ENCODE data around the gene ADGRL2. TPM values are rescaled to one million over a fixed set of nuclear protein-coding genes. Genes with fewer than 3 reads are reported as not detected.

ADGRL2 gene
- total and polyA plus RNA-seq, 9 of the 15 experiments (the other 6 are each of a cell fraction or from before 2014, with no cell fraction given): 0.03 to 0.15 (median 0.13) TPM; not detected in 6

DNA sequence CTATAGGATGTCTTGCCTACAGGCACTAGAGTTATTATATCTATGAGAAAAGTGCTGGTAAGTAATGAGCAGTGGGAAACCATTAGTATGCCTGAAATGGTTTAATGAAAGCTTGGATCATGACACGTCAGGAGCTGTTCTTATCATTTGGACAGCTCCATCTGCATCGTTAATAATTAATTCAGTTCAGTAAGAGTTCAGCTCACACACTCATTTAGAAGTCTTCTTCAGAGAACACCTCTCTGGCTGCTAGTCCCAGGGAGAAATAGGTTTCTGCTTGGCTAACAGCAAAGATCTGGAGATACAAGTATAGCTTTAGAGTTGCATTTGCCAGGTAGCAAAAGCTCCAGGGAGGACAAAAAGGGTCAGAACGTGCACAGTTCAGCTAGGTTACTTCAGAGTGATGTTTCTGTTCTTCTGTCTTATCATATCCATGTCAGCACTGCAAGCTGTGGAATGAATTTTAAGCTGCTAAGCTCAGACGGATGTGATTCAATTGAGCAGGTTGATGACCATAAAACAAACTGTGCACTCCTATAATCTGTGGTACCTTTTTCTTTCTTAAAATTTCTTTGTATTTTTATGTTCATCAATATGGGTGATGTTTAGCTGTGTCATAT is 173.6 kb downstream of the ADGRL2 start:
- TF ChIP-seq MEF2A (IDR thresholded peaks at IDR 0.05; ENCODE audit: control insufficient read depth, low read depth, low read length): no peak
- no peak for TF ChIP-seq MCM2 (IDR thresholded peaks at IDR 0.05; ENCODE audit: low read depth)
- no peak for TF ChIP-seq CBFA2T3 (IDR thresholded peaks at IDR 0.05)
- TF ChIP-seq, protein P1, sequence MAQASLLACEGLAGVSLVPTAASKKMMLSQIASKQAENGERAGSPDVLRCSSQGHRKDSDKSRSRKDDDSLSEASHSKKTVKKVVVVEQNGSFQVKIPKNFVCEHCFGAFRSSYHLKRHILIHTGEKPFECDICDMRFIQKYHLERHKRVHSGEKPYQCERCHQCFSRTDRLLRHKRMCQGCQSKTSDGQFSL (CRISPR knock-in tag; IDR thresholded peaks at IDR 0.05): no peak
- TF ChIP-seq, protein P1 (tag; IDR thresholded peaks at IDR 0.05): no peak
- no peak for TF ChIP-seq SREBF2 (CRISPR knock-in tag; IDR thresholded peaks at IDR 0.05)
- no peak overlapping the region for H3K4me2 ChIP-seq (ENCODE audit: insufficient read depth, low read length)
- no peaks in the 10 kb centered on the region for H3K36me3 ChIP-seq (ENCODE audit: control insufficient read depth, insufficient read depth, low read length)
- no TSS peak for BruUV-seq (replicated peaks)
- POLR2A ChIA-PET: no interaction called here
- no peak overlapping the region for H2AFZ ChIP-seq (ENCODE audit: low read depth, low read length)
- H3K4me1 ChIP-seq (replicated peaks in 1 of 2; ENCODE audit: control insufficient read depth in 2 of 2, insufficient read depth in 2 of 2, low read length in 2 of 2): no peaks in the 10 kb centered on the region
- CTCF ChIA-PET (ENCODE audit: low intra/inter-chr PET ratio): no interaction called here
- no peaks in the 10 kb centered on the region for H4K20me1 ChIP-seq (replicated peaks; ENCODE audit: control insufficient read depth, insufficient read depth, low read length)
- FAIRE-seq: no peak
- no peak overlapping the region for H3K27ac ChIP-seq (ENCODE audit: extremely low read depth, low read depth, low read length)
- no peaks in the 10 kb centered on the region for H3K79me2 ChIP-seq (ENCODE audit: control insufficient read depth, insufficient read depth, low read length)
- H3K9ac ChIP-seq (ENCODE audit: insufficient read depth in 1 of 2, low read depth in 2 of 2, low read length in 2 of 2): no peak overlapping the region
- no peaks in the 10 kb centered on the region for H3K9me1 ChIP-seq (ENCODE audit: control insufficient read depth, insufficient read depth, low read length)
- no peaks in the 10 kb centered on the region for H3K27me3 ChIP-seq (ENCODE audit: control insufficient read depth in 2 of 2, insufficient read depth in 2 of 2, low read length in 2 of 2)
- H3K4me3 ChIP-seq: no peak overlapping the region
- in situ Hi-C loops (cut with MboI) (no loop called here), intact Hi-C loops (cut with micrococcal nuclease) (no loop called here)
- DNase-seq (ENCODE audit: extremely low read depth in 1 of 4, low spot score in 3 of 4): no peak
- no peaks in the 10 kb centered on the region for H3K9me3 ChIP-seq (replicated peaks; ENCODE audit: control insufficient read depth, insufficient read depth, low read depth, low read length)
- ATAC-seq: no peak
- WGBS (ENCODE audit: insufficient coverage, low coverage, missing lambda C conversion rate): 3% methylated on average over 4 of the region's 4 CpGs
